NCI-H748 treated with DMSO at 0.1 percent for 48 hours (cell line): ENCODE measurements around the gene PEAK3.
"Not testable (repeated sequence)": the region's sequence is repeated elsewhere in the genome, so short reads cannot be mapped to it uniquely, and the experiment has no call there.

Experiments
- DNase-seq: peaks from one replicate; lab custom pipeline; 2025; lab: John Stamatoyannopoulos, UW

PEAK3 gene

GRCh38 chr19:2288818-2289713 is 7.1 kb upstream of the PEAK3 start:
- no peak for DNase-seq

- DNase-seq = no peak
These were observed 6.4 kb upstream of the PEAK3 start for GRCh38 chr19:2288338-2288817.

GRCh38 chr19:2287585-2288337 is 5.8 kb upstream of the PEAK3 start:
- no peak for DNase-seq

GRCh38 chr19:2286402-2287140 is 4.6 kb upstream of the PEAK3 start:
- no peak for DNase-seq

- DNase-seq = no peak
These were observed 2.0 kb upstream of the PEAK3 start for GRCh38 chr19:2283835-2284507.

- no peak for DNase-seq
These were observed 875 bp upstream of the PEAK3 start for GRCh38 chr19:2282862-2283237.

DNA sequence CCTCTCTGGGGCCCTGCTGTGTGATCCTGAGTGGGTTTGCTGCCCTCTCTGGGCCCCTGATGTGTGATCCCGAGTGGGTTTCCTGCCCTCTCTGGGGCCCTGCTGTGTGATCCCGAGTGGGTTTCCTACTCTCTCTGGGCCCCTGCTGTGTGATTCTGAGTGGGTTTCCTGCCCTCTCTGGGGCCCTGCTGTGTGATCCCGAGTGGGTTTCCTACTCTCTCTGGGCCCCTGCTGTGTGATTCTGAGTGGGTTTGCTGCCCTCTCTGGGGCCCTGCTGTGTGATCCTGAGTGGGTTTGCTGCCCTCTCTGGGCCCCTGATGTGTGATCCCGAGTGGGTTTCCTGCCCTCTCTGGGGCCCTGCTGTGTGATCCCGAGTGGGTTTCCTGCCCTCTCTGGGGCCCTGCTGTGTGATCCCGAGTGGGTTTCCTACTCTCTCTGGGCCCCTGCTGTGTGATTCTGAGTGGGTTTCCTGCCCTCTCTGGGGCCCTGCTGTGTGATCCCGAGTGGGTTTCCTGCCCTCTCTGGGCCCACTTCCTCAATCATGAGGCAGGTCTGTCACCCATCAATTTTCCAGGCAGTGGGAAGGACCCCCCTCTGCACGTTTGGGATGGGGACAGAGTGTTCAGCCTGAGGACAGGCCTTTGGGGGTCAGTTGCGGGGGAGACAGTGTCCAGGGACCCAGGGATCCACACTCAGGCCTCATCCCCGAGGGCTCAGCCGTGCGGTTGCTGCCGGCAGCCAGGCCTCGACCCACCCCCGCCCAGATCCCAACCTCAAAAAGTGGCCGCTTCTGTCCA is 512 bp downstream of the PEAK3 start:
- DNase-seq = not testable (repeated sequence)

DNA sequence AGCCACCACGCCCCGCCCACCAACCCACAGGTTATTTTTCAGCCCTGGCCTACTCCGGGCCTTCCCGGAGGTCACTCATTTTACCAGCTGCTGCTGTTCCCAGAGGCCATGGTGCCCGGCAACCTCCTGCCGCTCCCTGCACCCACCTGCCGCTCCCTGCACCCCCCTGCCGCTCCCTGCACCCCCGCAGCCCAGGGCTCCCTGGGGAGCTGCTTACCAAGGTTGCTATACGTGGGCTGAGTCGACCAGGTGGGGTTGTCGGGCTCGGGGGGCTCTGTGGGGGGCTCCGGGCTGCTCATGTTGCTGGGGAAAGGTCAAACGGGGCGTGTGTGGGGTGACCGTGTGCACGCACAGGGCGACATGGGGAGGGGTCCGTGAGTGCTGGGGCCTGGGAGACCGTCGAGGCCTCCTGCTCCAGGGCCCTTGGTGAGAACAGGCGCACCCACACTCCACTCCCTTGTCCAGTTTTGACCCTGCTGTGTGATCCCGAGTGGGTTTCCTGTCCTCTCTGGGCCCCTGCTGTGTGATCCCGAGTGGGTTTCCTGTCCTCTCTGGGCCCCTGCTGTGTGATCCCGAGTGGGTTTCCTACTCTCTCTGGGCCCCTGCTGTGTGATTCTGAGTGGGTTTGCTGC is 1.2 kb downstream of the PEAK3 start:
- DNase-seq = no peak

- DNase-seq = no peak
These were observed 3.4 kb downstream of the PEAK3 start for GRCh38 chr19:2278459-2279158.

DNA sequence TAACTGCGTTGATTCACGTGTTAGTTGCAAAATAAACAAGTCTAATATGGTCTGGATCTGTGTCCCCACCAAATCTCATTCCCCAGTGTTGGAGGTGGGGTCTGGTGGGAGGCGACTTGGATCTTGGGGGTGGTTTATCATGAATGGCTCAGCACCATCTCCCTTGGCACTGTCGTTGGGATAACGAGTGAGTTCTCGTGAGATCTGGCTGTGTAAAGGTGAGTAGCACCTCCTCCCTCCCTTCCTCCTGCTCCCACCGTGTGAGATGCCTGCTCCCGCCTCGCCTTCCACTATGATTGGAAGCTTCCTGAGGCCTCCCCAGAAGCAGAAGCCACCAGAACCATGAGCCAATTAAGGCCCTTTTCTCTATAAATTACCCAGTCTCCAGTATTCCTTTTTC is 4.8 kb downstream of the PEAK3 start:
- DNase-seq = no peak

GRCh38 chr19:2276429-2276986 is 5.5 kb downstream of the PEAK3 start:
- DNase-seq = no peak

GRCh38 chr19:2275588-2276428 is 6.2 kb downstream of the PEAK3 start:
- DNase-seq = no peak

DNA sequence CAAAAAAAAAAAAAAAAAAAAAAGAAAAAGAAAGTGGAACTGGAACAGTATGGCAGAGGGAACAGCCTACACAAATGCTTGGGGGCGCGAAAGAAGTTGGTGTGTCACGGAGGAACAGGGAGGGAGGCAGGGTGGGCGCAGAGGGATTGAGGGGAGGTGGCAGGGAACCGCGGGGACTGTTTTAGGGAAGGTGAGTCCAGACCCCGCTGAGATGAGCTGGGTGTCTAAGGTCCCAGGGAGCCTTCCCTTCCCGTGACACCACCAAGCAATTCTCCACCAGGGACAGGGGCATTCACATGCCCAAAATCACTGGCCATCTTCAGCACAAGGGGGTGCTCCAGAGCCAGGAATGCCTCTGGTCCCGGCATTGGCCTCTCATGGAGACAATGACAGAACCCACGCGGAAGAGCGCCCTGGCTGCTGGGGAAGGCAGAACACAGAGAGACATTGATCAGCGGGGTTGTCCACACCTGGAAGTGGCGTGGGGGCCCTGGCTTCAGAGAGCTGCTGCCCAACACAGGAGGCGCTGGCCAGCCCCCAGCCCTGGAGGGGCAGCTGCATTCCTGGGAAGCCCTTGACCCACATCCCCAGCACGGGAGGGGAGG is 6.9 kb downstream of the PEAK3 start:
- DNase-seq = no peak

DNA sequence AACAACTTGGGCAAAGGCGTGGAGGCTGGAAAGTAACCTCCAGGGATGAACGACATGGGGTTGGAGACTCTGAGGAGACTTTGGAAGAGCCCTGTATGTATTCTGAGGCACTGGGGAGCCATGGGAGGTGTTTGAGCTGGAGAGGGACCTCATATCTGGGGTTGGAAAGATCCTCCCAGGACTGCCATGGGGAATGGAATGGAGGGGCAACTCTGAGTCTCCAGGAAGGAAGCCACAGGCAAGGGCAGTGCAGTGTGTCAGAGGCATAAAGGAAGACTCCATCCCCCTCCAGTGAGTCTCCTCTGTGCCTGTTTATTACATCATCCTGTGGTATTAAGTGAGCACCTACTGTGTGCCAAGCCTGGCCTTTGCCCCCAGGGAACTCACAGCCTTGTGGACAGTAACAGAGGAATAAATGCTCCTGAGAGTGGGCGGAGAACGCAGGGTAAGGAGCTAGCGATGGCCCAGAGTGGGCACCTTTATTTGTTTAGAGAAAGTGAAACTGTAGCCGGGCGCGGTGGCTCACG is 7.7 kb downstream of the PEAK3 start:
- no peak for DNase-seq

- no peak for DNase-seq
These were observed 8.4 kb downstream of the PEAK3 start for GRCh38 chr19:2273356-2274184.

GRCh38 chr19:2271234-2272103 is 10.5 kb downstream of the PEAK3 start:
- DNase-seq = no peak
